MM.1S (cell line): ENCODE data around the gene CLP1.

Experiments used
- DNase-seq: peaks from one replicate; pipeline ENCODE4 v3.0.0-alpha.2; 2015
- H2AFZ ChIP-seq: fragments of 300-600 bp; sonication (generic); 2 replicates; pipeline ENCODE4 v1.6.0; 2016; ENCODE audit warnings: antibody characterized with exemption, low read length
- H3F3A ChIP-seq: fragments of 300-600 bp; sonication (generic); 2 replicates; pipeline ENCODE4 v1.6.1; 2016; ENCODE audit warnings: mild to moderate bottlenecking, antibody characterized with exemption, low read length, moderate library complexity, mixed read lengths; ENCODE audit not compliant: insufficient read depth
- H3K27ac ChIP-seq: fragments of 300-600 bp; sonication (generic); 2 replicates; pipeline ENCODE4 v1.5.1; 2016; ENCODE audit warnings: mild to moderate bottlenecking, low read length
- H3K27me3 ChIP-seq: fragments of 300-600 bp; sonication (generic); replicated peaks from 2 replicates; pipeline ENCODE4 v1.6.0; 2016; ENCODE audit warnings: low read length; ENCODE audit not compliant: insufficient read depth
- H3K36me3 ChIP-seq: fragments of 300-600 bp; sonication (generic); replicated peaks from 2 replicates; pipeline ENCODE4 v1.6.1; 2016; ENCODE audit warnings: mild to moderate bottlenecking, low read length, mixed read lengths; ENCODE audit not compliant: insufficient read depth
- H3K4me1 ChIP-seq: fragments of 300-600 bp; sonication (generic); 2 replicates; pipeline ENCODE4 v1.6.1; 2016; ENCODE audit warnings: low read length, mixed read lengths
- H3K4me2 ChIP-seq: fragments of 300-600 bp; sonication (generic); 2 replicates; pipeline ENCODE4 v1.6.0; 2016; ENCODE audit warnings: low read depth, low read length
- H3K4me3 ChIP-seq: fragments of 300-600 bp; sonication (generic); 2 replicates; pipeline ENCODE4 v1.5.1; 2016; ENCODE audit warnings: low read length, mixed read lengths
- H3K79me2 ChIP-seq: fragments of 300-600 bp; sonication (generic); 2 replicates; pipeline ENCODE4 v1.6.1; 2016; ENCODE audit warnings: mixed run types, low read length, mixed read lengths
- H3K9ac ChIP-seq: fragments of 300-600 bp; sonication (generic); 2 replicates; pipeline ENCODE4 v1.6.1; 2016; ENCODE audit warnings: low read length, mixed read lengths
- H3K9me2 ChIP-seq: fragments of 300-600 bp; sonication (generic); replicated peaks from 2 replicates; pipeline ENCODE4 v1.6.1; 2016; ENCODE audit warnings: mild to moderate bottlenecking, low read length, mixed read lengths; ENCODE audit not compliant: insufficient read depth
- H3K9me3 ChIP-seq: fragments of 300-600 bp; sonication (generic); replicated peaks from 2 replicates; pipeline ENCODE4 v1.6.1; 2016; ENCODE audit warnings: mild to moderate bottlenecking, low read length, mixed read lengths; ENCODE audit not compliant: insufficient read depth
- H4K20me1 ChIP-seq: fragments of 300-600 bp; sonication (generic); 2 replicates; pipeline ENCODE4 v1.6.1; 2016; ENCODE audit warnings: mild to moderate bottlenecking, low read length, moderate library complexity, mixed read lengths; ENCODE audit not compliant: insufficient read depth
- CTCF ChIP-seq: fragments of 300-600 bp; sonication (generic); IDR thresholded peaks from 2 replicates; pipeline ENCODE4 v1.5.1; 2016; ENCODE audit warnings: antibody characterized with exemption, low read length, mixed read lengths
- EZH2 ChIP-seq: fragments of 300-600 bp; sonication (generic); optimal IDR thresholded peaks from 2 replicates; pipeline ENCODE3; 2017; ENCODE audit warnings: low read depth, mild to moderate bottlenecking, antibody characterized with exemption, low read length, mixed read lengths
- EZH2phosphoT487 ChIP-seq: fragments of 300-600 bp; sonication (generic); IDR thresholded peaks from 2 replicates; pipeline ENCODE4 v1.6.1; 2018; ENCODE audit warnings: antibody characterized with exemption, low read length

CLP1 gene

GRCh38 chr11:57615308-57615707, 42.3 kb upstream of the CLP1 start:
- no peaks in the 10 kb centered on the region for H3K36me3 ChIP-seq
- DNase-seq: no peak
- H4K20me1 ChIP-seq: no peaks in the 10 kb centered on the region

GRCh38 chr11:57616595-57616994, 41.0 kb upstream of the CLP1 start:
- no peaks in the 10 kb centered on the region for H3K36me3 ChIP-seq
- no peak overlapping the region for H3K9ac ChIP-seq
- no peaks in the 10 kb centered on the region for H3K9me3 ChIP-seq
- no peaks in the 10 kb centered on the region for H3K9me2 ChIP-seq
- no peaks in the 10 kb centered on the region for H3F3A ChIP-seq
- no peak overlapping the region for H3K4me3 ChIP-seq
- DNase-seq: no peak
- no peak overlapping the region for H3K4me2 ChIP-seq
- no peaks in the 10 kb centered on the region for H3K79me2 ChIP-seq
- no peaks in the 10 kb centered on the region for H3K27me3 ChIP-seq
- TF ChIP-seq EZH2: no peak
- TF ChIP-seq EZH2phosphoT487: no peak
- no peak for TF ChIP-seq CTCF
- no peaks in the 10 kb centered on the region for H4K20me1 ChIP-seq
- H2AFZ ChIP-seq: no peak overlapping the region
- H3K4me1 ChIP-seq: no peaks in the 10 kb centered on the region
- H3K27ac ChIP-seq: no peak overlapping the region

More at GRCh38 chr11:57615308-57615707, 42.3 kb upstream of the CLP1 start:
- H3K27me3 ChIP-seq: no peaks in the 10 kb centered on the region
- no peaks in the 10 kb centered on the region for H3F3A ChIP-seq
- no peak overlapping the region for H3K4me2 ChIP-seq
- no peak overlapping the region for H2AFZ ChIP-seq
- H3K9me2 ChIP-seq: no peaks in the 10 kb centered on the region
- TF ChIP-seq EZH2phosphoT487: no peak
- no peak for TF ChIP-seq EZH2
- no peak for TF ChIP-seq CTCF
- H3K79me2 ChIP-seq: no peaks in the 10 kb centered on the region
- no peak overlapping the region for H3K9ac ChIP-seq
- no peak overlapping the region for H3K27ac ChIP-seq
- H3K4me3 ChIP-seq: no peak overlapping the region
- H3K9me3 ChIP-seq: no peaks in the 10 kb centered on the region
- no peaks in the 10 kb centered on the region for H3K4me1 ChIP-seq

GRCh38 chr11:57618438-57618837, 39.1 kb upstream of the CLP1 start:
- Histone ChIP-seq H3K9ac (no peak overlapping the region), H4K20me1 (no peaks in the 10 kb centered on the region), H3K27me3 (no peaks in the 10 kb centered on the region), H3K27ac (no peak overlapping the region), H3K79me2 (no peaks in the 10 kb centered on the region), H3K4me3 (no peak overlapping the region), H3K36me3 (no peaks in the 10 kb centered on the region), H3K9me2 (no peaks in the 10 kb centered on the region), H3K9me3 (no peaks in the 10 kb centered on the region), H3K4me1 (no peaks in the 10 kb centered on the region), H3K4me2 (no peak overlapping the region), H2AFZ (no peak overlapping the region), H3F3A (no peaks in the 10 kb centered on the region)
- TF ChIP-seq EZH2phosphoT487 (no peak), CTCF (no peak), EZH2 (no peak)
- no peak for DNase-seq
